WERI-Rb-1 (cell line): ENCODE results near the gene SGIP1.
"Not testable (repeated sequence)": the region's sequence is repeated elsewhere in the genome, so short reads cannot be mapped to it uniquely, and the experiment has no call there.

Source experiments
- DNase-seq: peaks from one replicate; pipeline ENCODE4 v3.0.0-alpha.2; 2020
- H3K27ac ChIP-seq: fragments of 250-450 bp; sonication (Bioruptor Pico); 2 replicates; pipeline ENCODE4 v1.5.1; 2020; ENCODE audit warnings: mild to moderate bottlenecking, moderate library complexity
- H3K27me3 ChIP-seq: fragments of 250-450 bp; sonication (Bioruptor Pico); 2 replicates; pipeline ENCODE4 v1.5.1; 2021; ENCODE audit warnings: mild to moderate bottlenecking, low read depth, moderate library complexity; ENCODE audit not compliant: insufficient read depth, severe bottlenecking
- H3K36me3 ChIP-seq: fragments of 250-450 bp; sonication (Bioruptor Pico); 2 replicates; pipeline ENCODE4 v1.5.1; 2020; ENCODE audit warnings: mild to moderate bottlenecking, moderate library complexity
- H3K4me3 ChIP-seq: 2 replicates; pipeline ENCODE4 v1.5.1; 2011; ENCODE audit warnings: low read depth, mild to moderate bottlenecking, control low read depth, low read length
- H3K9me3 ChIP-seq: fragments of 250-450 bp; sonication (Bioruptor Pico); 2 replicates; pipeline ENCODE4 v1.5.1; 2021; ENCODE audit warnings: mild to moderate bottlenecking, moderate library complexity; ENCODE audit not compliant: severe bottlenecking
- TF ChIP-seq, protein P1 (sequence below): IDR thresholded peaks from 2 replicates; pipeline ENCODE4 v1.5.1; 2011; ENCODE audit warnings: low read depth, mild to moderate bottlenecking, control low read depth, inconsistent platforms, low read length

The SGIP1 gene

DNA sequence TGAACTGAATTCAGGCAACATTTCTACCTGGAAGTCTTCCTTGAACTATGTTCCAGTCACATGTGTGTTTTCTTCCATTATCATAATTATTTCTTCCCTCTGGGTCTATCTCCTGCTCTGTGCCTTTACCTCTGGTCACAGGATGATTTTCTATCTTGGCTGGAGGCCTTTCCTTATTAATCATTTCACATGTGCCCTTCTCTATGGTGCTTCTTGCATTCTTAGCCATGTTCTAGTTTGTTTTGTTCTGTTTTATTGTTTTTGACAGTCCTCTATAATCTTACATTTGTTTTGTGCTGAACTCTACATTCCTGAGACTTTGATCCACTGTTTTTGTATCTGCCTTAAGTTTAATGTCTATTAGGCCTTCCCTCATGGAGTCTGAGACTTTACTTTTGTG is 51.0 kb downstream of the SGIP1 start:
- Histone ChIP-seq H3K4me3 (no peak overlapping the region), H3K27me3 (no peaks in the 10 kb centered on the region), H3K27ac (no peak overlapping the region), H3K9me3 (no peaks in the 10 kb centered on the region), H3K36me3 (no peaks in the 10 kb centered on the region)
- DNase-seq: no peak
- TF ChIP-seq, protein P1, sequence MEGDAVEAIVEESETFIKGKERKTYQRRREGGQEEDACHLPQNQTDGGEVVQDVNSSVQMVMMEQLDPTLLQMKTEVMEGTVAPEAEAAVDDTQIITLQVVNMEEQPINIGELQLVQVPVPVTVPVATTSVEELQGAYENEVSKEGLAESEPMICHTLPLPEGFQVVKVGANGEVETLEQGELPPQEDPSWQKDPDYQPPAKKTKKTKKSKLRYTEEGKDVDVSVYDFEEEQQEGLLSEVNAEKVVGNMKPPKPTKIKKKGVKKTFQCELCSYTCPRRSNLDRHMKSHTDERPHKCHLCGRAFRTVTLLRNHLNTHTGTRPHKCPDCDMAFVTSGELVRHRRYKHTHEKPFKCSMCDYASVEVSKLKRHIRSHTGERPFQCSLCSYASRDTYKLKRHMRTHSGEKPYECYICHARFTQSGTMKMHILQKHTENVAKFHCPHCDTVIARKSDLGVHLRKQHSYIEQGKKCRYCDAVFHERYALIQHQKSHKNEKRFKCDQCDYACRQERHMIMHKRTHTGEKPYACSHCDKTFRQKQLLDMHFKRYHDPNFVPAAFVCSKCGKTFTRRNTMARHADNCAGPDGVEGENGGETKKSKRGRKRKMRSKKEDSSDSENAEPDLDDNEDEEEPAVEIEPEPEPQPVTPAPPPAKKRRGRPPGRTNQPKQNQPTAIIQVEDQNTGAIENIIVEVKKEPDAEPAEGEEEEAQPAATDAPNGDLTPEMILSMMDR: no peak

DNA sequence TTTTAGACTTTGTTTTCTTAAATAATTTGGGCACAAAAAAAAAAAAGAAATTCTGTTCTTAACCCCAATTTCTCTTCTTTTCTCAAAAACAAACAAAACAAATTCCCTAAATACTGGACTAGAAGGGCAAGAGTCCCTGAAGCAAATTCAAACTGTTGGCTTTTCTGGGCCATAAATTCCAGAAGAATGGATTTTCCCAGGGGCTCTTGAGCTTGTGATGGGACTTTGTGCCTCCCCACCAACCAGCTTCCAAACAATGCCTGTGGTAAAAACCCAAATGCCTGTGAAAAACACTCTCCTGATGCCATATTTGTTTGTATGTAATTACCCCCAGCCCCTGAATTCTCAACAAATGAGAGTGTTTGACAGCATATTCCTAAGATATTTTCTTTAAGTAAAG is 55.4 kb downstream of the SGIP1 start:
- no peak for DNase-seq
- H3K36me3 ChIP-seq: peaks cover 6% of the 10 kb centered on the region; the same call in 1 of the 2 replicates
- TF ChIP-seq, protein P1: no peak
- no peaks in the 10 kb centered on the region for H3K27me3 ChIP-seq
- H3K27ac ChIP-seq: no peak overlapping the region
- H3K9me3 ChIP-seq: no peaks in the 10 kb centered on the region
- H3K4me3 ChIP-seq: no peak overlapping the region

GRCh38 chr1:66592106-66592507 is 58.2 kb downstream of the SGIP1 start:
- H3K27ac ChIP-seq, H3K27me3 ChIP-seq, H3K9me3 ChIP-seq, H3K4me3 ChIP-seq, H3K36me3 ChIP-seq: not testable (repeated sequence)
- peak; percentile 24 for DNase-seq

- peaks cover 2% of the 10 kb centered on the region for H3K36me3 ChIP-seq
- DNase-seq: no peak
- H3K4me3 ChIP-seq: no peak overlapping the region
- H3K27me3 ChIP-seq: no peaks in the 10 kb centered on the region
- no peak overlapping the region for H3K27ac ChIP-seq
- TF ChIP-seq, protein P1: no peak
- H3K9me3 ChIP-seq: peaks cover 4% of the 10 kb centered on the region
Measured at GRCh38 chr1:66596191-66596590, 62.2 kb downstream of the SGIP1 start.

DNA sequence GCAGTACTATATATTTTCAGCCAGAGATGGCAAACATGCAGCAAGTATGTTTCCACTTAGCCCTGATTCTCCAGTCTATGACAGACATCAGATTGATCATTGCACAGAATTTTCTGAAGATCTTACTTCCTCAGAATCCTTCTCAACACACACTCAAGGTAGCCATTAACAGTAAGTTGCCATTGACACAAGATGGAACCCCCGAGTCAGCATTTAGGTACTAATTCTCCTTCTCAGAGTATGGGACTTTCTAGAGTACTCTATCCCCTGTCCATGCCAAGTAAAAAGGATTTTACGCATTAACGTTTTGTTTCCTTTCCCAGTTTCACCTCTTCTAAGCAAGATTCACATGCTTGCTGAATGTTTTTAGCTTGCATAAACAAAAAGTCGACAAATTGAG is 63.5 kb downstream of the SGIP1 start:
- H3K27ac ChIP-seq: no peak overlapping the region

DNA sequence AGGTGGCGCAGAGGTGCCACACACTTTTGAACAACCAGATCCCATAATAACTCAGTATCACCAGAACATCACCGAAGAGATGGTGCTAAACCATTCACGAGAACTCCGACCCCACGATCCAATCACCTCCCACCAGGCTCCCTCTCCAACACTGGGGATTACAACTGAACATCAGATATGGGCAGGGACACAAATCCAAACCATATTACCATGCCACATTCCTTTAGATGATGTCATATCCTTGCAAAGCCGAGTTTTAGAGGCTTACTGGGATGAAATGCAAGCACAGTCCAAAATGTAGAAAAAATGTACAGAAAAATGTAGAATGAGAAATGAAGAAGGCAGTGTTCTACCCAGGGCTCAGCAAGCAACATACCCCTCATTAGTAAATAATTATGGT is 64.7 kb downstream of the SGIP1 start:
- no peak overlapping the region for H3K4me3 ChIP-seq
- H3K36me3 ChIP-seq: no peaks in the 10 kb centered on the region; the same call in 1 of the 2 replicates
- H3K9me3 ChIP-seq: peaks cover 4% of the 10 kb centered on the region
- DNase-seq: no peak
- H3K27me3 ChIP-seq: no peaks in the 10 kb centered on the region
- TF ChIP-seq, protein P1: no peak
- no peak overlapping the region for H3K27ac ChIP-seq

More for the DNA sequence above, 63.5 kb downstream of the SGIP1 start:
- TF ChIP-seq, protein P1: no peak
- Histone ChIP-seq H3K36me3 (no peaks in the 10 kb centered on the region; the same call in 1 of the 2 replicates), H3K27me3 (no peaks in the 10 kb centered on the region), H3K9me3 (peaks cover 4% of the 10 kb centered on the region), H3K4me3 (no peak overlapping the region)
- no peak for DNase-seq
